Activated CD4-positive, alpha-beta T cell treated with anti-CD3 and anti-CD28 coated beads, Interleukin-2, amount 10 ng/mL, durations not matched to agents 24 days and 14 days (primary cell): ENCODE data around the gene MEPCE. TPM values are rescaled to one million over a fixed set of nuclear protein-coding genes. Genes with fewer than 3 reads are reported as not detected.
"Not testable (repeated sequence)": the region's sequence is repeated elsewhere in the genome, so short reads cannot be mapped to it uniquely, and the experiment has no call there.

ENCODE experiments used
- DNase-seq: peaks from one replicate; pipeline ENCODE4 v3.0.0; 2022
- H3K27ac Mint-ChIP-seq: one replicate; pipeline ENCODE4 v1.8.0; 2022; ENCODE audit warnings: mild to moderate bottlenecking, mixed read lengths
- H3K27me3 Mint-ChIP-seq: one replicate; pipeline ENCODE4 v1.8.0; 2022; ENCODE audit warnings: mixed read lengths
- H3K36me3 Mint-ChIP-seq: one replicate; pipeline ENCODE4 v1.8.0; 2022; ENCODE audit warnings: low read depth, mild to moderate bottlenecking, mixed read lengths
- H3K4me1 Mint-ChIP-seq: one replicate; pipeline ENCODE4 v1.8.0; 2021; ENCODE audit warnings: mixed read lengths
- H3K4me3 Mint-ChIP-seq: one replicate; pipeline ENCODE4 v1.8.0; 2022; ENCODE audit warnings: mild to moderate bottlenecking, moderate library complexity, mixed read lengths
- H3K9me3 Mint-ChIP-seq: one replicate; pipeline ENCODE4 v1.8.0; 2021; ENCODE audit warnings: mixed read lengths
- intact Hi-C: fragments of 100-400 bp; cut with micrococcal nuclease; formaldehyde crosslinking; loops from one replicate; pipeline ENCODE4 v1.15.1; 2023
- total RNA-seq: library from RNA; stranded (reverse); gene quantifications from 2 replicates; pipeline ENCODE4 v1.2.3, GENCODE V29; 2022

MEPCE gene
- total RNA-seq, 1 donor from 2014 or later, result 55.8 TPM

DNA sequence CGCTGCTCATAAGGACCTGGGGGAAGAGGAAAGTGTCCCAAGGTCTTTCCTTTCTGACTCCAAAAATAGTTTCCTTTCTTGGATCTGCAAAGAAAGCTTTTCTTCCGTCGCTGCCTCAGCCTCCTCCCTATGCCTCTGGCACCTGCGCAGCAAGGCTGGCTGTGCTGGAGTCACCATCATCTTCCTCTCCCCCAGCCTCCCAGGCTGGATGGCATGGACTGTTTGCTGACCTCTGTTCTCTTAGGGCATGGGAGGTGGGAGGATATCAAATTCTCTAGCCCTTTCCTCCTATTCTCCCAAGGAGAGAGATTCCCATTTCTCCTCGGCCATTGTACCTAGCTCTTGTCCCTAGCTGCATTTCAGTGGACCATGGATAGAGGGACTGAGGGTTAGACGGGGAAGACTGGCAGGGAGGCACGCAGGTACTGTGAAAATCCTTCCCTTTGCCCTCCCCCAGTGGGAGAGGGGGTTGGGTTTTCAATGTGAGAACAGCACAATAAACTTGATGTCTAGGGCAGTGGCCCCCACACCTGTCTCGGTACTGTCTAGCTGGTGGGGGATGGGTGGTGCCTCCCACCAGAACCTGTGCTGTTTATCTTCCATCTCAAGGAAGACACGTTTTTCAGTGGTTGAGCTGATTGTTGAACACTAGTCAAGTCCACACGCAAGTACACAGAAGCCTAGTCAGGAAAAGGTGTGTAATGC is 4.1 kb downstream of the MEPCE start:
- no peaks in the 10 kb centered on the region for H3K9me3 Mint-ChIP-seq
- DNase-seq, result no peak
- peak overlapping the region; percentile 90 for H3K4me3 Mint-ChIP-seq
- H3K4me1 Mint-ChIP-seq, result peaks cover 51% of the 10 kb centered on the region
- intact Hi-C loops, result loop anchor here (10.0 kb wide), 1 partner anchor 441 kb away; the partner anchor contains the start of gene SRRT
- peaks cover 55% of the 10 kb centered on the region for H3K36me3 Mint-ChIP-seq
- peaks cover 2% of the 10 kb centered on the region for H3K27me3 Mint-ChIP-seq
- peak overlapping the region; percentile 89 for H3K27ac Mint-ChIP-seq

DNA sequence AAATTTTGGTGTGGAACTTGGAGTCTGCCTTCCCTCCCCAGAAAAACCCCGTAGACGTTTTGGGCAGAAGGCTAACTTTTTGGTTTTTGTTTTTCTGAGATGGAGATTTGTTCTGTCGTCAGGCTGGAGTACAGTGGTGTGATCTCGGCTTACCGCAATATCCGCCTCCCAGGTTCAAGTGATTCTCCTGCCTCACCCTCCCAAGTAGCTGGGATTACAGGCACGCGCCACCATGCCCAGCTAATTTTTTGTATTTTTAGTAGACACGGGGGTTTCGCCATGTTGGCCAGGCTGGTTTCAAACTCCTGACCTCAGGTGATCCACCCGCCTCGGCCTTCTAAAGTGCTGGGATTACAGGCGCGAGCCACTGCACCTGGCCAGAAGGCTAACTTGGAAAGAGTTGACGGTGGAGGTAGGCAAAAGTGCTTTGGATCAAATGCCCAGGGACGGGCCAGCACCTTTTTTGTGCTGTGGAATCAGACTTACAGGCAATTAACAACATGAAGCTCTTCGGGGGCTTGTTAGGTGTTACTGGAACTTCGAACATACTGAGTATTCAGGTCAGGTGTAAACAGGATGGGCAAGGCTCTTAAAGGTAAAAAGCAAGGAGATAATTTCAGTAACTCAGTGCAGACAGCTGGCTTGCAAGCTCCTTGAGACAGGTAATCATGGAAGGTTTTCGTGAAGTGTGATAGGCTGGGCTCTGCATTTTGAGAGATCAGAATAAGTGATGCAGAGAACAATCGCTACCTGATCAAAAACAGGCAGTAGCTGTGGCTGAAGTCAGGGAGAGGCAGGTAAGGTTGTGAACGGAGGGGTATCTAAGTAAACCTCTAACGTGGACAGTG is 4.9 kb downstream of the MEPCE start:
- peaks cover 45% of the 10 kb centered on the region for H3K4me1 Mint-ChIP-seq
- H3K27ac Mint-ChIP-seq, result peak overlapping the region; percentile 89
- no peaks in the 10 kb centered on the region for H3K9me3 Mint-ChIP-seq
- H3K36me3 Mint-ChIP-seq, result peaks cover 50% of the 10 kb centered on the region
- H3K4me3 Mint-ChIP-seq, result peak overlapping the region; percentile 90
- peaks cover under 1% of the 10 kb centered on the region for H3K27me3 Mint-ChIP-seq
- intact Hi-C loops, result loop anchor here (10.0 kb wide), 1 partner anchor 440 kb away; the partner anchor contains the start of gene SRRT
- no peak for DNase-seq

DNA sequence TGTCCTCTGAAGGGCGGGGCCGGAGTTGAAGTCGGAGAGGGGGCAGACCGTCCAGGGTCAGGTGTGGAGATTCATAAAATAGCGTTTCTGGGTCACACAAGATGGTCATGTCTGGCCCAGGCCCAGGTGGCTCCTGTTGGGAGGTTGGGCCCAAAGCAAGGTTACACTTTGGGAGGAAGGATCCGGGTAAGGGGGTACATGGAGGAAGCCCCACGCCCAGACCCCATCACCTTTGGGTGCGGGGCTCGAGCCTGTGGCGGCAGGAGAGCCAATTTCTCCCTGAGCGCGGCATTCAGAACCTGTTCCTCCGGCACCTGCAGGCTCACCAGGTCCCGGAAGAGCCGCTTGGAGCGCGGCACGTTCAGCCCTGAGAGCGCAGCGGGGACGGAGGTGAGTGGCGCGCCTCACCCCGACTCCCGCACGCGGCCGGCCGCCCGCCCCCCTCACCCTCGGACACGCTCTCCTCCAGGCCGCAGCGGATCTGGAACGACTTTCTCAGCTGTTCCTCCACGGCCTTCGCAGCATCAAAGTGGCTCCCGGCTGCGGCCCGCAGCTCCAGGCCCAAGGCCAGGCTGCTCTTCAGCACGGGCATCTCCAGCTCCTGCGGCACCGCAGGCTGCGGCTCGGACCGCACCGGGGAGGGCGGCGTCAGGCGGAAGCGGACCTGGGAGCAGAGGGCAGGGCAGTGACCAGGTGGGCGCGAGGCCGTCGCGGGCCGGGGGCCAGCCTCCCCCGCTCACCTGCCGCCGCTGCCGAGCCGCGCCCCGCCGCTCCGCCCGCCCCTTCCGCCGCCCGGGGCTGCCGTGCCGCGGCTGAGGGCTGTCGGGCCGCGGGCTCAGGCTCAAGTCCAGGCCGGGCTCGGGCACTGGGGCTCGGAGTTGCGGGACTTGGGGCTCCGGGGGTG is 6.0 kb downstream of the MEPCE start:
- Mint-ChIP-seq H3K9me3 (no peaks in the 10 kb centered on the region), H3K4me3 (peak overlapping the region; percentile 90), H3K27ac (peak overlapping the region; percentile 89), H3K4me1 (peaks cover 41% of the 10 kb centered on the region), H3K27me3 (no peaks in the 10 kb centered on the region), H3K36me3 (peaks cover 44% of the 10 kb centered on the region)
- intact Hi-C loops, result loop anchor here (1.0 to 10.0 kb wide), 3 partner anchors 7 to 439 kb away; partner anchors contain the start of genes FBXO24, LRCH4, SRRT and ZCWPW1
- peak; percentile 85 for DNase-seq

DNA sequence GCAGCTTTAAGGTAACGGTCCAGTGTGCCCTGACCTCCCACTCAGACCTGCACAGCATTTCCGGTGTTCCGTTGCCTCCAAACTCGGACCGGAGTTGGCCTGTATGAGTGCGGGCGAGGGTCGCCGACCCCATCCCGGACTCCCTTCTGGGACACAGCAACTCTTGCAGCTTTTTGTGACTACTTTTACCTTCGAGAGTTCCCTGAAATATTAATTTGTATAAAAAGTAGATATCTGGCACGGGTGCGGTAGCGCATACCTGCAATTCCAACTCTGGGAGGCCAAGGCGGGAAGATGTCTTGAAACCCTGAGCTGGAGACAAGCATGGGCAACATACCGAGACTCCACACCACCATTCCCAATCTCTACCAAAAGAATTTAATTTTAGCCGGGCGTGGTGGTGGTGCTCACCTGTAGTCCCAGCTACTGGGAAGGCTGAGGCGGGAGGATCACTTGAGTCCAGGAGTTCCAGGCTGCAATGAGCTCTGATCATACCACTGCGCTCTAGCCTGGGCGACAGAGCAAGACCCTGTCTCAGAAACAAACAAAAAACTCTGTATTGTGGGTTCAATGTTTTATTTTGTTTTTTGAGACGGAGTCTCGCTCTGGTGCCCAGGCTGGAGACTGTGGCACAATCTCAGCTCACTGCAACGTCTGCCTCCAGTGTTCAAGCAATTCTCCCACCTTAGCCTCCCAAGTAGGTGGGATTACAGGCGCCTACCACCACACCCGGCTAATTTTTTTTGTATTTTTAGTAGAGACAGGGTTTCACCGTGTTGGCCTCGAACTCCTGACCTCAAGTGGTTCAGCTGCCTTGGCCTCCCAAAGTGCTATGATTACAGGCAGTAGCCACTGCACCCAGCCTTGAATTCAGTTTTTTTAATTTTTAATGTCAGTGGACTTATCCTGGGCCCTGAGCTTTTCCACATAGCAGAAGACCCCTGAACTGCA is 7.8 kb downstream of the MEPCE start:
- no peaks in the 10 kb centered on the region for H3K27me3 Mint-ChIP-seq
- DNase-seq, result no peak
- H3K4me1 Mint-ChIP-seq, result peaks cover 31% of the 10 kb centered on the region
- intact Hi-C loops, result loop anchor here (10.0 kb wide), 1 partner anchor 437 kb away; the partner anchor contains the start of gene SRRT
- H3K36me3 Mint-ChIP-seq, result peaks cover 35% of the 10 kb centered on the region
- H3K27ac Mint-ChIP-seq, result peak overlapping the region; percentile 8
- peak overlapping the region; percentile 86 for H3K4me3 Mint-ChIP-seq
- H3K9me3 Mint-ChIP-seq, result no peaks in the 10 kb centered on the region

DNA sequence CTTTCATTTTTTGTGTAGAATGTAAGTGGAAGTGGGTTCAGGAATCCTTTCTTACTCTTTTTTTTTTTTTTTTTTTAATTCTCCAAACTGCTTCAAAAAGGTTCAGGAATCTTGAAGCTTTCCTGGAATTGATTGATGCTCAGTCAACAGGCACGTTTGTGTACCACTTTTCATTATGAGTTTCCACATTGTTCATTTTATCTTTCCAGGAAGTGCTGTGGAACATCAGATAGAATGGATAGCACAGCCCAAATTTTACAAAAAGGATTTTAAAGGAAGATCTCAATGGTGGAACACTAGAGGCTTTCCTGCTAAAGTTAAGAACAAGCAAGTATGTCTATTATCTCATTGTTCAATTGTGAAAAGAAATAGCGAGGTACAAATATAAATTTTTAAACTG is 8.5 kb downstream of the MEPCE start:
- intact Hi-C loops, result loop anchor here (10.0 kb wide), 1 partner anchor 437 kb away; the partner anchor contains the start of gene SRRT
- Mint-ChIP-seq H3K4me1 (peaks cover 26% of the 10 kb centered on the region), H3K27me3 (no peaks in the 10 kb centered on the region), H3K4me3 (no peak overlapping the region), H3K9me3 (no peaks in the 10 kb centered on the region), H3K27ac (no peak overlapping the region), H3K36me3 (peaks cover 27% of the 10 kb centered on the region)
- no peak for DNase-seq

DNA sequence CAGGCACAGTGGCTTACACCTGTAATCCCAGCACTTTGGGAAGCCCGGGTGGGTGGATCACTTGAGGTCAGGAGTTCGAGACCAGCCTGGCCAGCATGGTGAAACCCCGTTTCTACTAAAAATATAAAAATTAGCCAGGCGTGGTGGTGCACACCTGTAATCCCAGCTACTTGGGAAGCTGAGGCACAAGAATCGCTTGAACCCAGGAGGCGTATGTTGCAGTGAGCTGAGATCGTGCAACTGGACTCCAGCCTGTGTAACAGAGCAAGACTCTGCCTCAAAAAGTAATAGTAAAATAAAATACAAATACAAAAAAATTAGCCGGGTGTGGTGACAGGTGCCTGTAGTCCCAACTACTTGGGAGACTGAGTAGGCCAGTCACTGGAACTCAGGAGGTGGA is 9.1 kb downstream of the MEPCE start:
- not testable (repeated sequence) for H3K4me3 Mint-ChIP-seq, DNase-seq, H3K27me3 Mint-ChIP-seq, H3K27ac Mint-ChIP-seq, H3K9me3 Mint-ChIP-seq
- Mint-ChIP-seq H3K36me3 (peaks cover 22% of the 10 kb centered on the region), H3K4me1 (peaks cover 22% of the 10 kb centered on the region)
- intact Hi-C loops, result loop anchor here (10.0 kb wide), 1 partner anchor 436 kb away; the partner anchor contains the start of gene SRRT

DNA sequence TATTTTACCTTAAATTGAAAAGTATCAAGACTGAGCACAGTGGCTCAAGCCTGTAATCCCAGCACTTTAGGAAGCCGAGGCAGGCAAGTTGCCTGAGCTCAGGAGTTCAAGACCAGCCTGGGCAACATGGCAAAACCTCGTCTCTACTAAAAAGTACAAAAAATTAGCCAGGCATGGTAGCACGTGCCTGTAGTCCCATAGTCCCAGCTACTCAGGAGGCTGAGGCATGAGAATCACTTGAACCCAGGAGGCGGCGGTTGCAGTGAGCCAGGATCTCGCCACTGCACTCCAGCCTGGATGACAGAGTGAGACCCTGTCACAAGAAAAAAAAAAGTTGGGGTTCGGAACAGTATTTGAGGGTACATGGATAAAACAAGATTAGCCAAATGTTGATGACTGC is 9.6 kb downstream of the MEPCE start:
- not testable (repeated sequence) for H3K4me3 Mint-ChIP-seq, DNase-seq, H3K27me3 Mint-ChIP-seq, H3K27ac Mint-ChIP-seq, H3K9me3 Mint-ChIP-seq
- H3K36me3 Mint-ChIP-seq, result peaks cover 17% of the 10 kb centered on the region
- intact Hi-C loops, result loop anchor here (10.0 kb wide), 1 partner anchor 436 kb away; the partner anchor contains the start of gene SRRT
- peaks cover 18% of the 10 kb centered on the region for H3K4me1 Mint-ChIP-seq

DNA sequence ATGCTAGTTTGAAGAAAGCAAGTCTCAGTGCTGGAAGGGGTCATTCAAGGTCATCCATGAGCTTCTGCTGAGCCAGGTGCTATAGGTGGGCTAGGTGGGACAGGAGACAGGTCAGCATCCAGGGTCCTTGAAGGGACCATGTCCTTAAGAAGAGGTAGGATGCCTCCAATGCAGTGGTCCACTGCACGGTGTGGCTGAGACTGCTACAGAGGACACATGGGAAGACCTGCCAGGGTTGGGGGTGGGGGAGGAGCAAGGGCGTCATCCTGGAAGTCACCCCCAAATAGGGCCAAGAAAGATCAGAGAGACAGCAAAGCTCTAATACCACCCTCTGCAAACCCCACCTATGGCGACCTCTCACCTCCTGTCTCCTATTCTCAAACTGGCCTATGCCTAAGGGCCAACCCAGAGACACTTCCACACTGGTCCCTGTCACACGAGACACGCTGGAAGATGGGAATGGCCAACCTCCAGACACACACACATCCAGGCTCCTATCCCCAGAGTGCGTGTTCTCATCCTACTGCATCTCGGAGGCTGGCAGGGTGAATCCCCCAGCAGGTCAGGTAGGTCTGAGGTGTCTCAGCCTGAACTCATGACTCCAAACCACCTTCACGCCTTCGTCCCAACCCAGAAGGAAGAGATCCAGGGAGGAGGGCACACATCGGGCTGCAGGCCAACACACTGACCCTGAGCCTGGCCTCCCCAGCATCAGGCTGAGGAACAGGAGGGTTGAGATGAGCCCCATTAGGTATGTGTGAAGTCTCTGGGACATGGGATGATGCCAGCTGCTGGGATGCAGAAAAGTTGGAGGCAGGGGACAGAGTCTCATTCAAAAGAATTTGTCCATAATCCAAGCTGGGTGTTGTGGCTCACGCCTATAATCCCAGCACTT is 12.3 kb downstream of the MEPCE start:
- H3K27me3 Mint-ChIP-seq, result no peaks in the 10 kb centered on the region
- DNase-seq, result no peak
- intact Hi-C loops, result no loop called here

DNA sequence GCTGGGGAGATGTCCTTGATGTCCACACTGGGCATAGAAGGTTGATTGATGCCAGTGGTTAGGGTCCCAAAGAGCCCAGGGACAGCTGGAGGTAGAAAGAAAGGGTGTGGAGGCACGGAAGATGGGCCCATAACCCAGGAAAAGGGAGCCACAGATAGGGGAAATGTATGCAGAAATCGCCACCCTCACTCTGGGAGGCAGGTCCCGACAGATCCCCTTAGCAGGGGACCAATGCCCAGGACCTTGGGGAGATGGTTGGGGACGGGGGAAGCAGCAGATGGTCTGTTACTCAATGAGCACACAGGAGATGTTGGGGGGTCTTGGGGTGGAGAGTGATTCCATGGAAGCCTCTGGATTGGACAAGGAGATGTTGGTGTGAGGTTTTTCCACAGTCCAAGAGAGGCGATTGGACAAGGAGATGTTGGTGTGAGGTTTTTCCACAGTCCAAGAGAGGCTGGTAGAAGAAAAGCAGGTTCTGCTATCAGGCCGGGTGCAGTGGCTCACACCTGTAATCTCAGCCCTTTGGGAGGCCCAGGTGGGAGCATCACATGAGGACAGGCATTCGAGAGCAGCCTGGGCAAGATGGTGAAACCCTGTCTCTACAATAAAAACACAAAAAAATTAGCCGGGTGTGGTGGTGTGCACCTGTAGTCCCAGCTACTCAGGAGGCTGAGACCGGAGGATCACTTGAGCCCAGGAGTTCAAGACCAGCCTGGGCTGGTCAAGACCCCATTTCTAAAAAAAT is 13.6 kb downstream of the MEPCE start:
- no peaks in the 10 kb centered on the region for H3K9me3 Mint-ChIP-seq
- DNase-seq, result no peak
- no peak overlapping the region for H3K4me3 Mint-ChIP-seq
- intact Hi-C loops, result no loop called here
- H3K27me3 Mint-ChIP-seq, result no peaks in the 10 kb centered on the region
- H3K36me3 Mint-ChIP-seq, result no peaks in the 10 kb centered on the region
- H3K4me1 Mint-ChIP-seq, result peaks cover 21% of the 10 kb centered on the region
- peak overlapping the region; percentile 67 for H3K27ac Mint-ChIP-seq

More for the DNA sequence above, 12.3 kb downstream of the MEPCE start:
- no peaks in the 10 kb centered on the region for H3K36me3 Mint-ChIP-seq
- H3K27ac Mint-ChIP-seq, result peak overlapping the region; percentile 13
- H3K4me1 Mint-ChIP-seq, result peaks cover 21% of the 10 kb centered on the region
- H3K9me3 Mint-ChIP-seq, result no peaks in the 10 kb centered on the region
- H3K4me3 Mint-ChIP-seq, result no peak overlapping the region

DNA sequence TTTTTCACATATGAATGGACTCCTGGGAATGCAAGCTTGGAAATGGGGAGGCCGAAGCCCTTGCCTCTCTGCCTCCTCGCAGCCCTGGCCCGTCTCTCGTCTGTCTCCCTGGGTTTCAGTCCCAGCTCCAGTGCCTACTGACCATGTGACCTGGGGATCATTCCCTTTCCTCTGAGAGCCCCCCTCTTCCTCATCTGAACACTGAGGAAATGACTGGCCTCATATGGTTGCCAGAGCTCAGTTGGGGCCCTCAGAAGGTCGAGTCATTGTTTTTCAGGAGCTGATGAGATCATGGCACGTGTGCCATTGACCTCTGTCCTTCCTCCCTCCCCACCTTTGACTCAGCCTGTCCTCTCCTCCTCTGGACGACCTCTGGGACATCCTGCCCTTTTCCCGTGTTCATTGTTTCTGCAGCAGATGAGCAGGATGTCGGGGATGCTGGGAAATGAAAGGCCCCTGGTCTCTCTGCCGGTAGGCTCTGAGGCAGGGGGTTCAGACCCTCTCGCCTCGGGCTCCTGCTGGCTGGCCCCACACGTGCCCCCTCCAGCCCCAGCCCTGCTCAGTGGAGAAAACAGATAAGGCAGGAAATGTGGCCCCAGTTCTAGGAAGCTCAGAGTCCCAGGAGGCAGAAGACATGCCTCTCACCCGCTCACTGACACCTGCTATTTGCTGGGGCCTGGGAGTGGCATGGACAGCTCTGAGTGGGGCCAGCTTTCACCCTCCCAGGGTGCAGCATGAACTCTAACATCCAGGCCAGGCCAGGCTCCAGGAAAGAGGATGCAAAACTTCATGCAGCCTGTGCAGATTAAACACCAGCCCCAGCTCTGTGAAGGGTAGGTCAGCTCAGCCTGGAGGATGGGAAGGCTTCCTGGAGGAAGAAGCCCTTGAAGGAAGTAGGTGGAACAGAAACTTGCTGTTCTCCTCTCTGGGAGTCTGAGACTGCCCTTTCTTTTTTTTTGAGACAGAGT is 15.0 kb downstream of the MEPCE start:
- peak overlapping the region; percentile 88 for H3K27ac Mint-ChIP-seq
- H3K9me3 Mint-ChIP-seq, result no peaks in the 10 kb centered on the region
- intact Hi-C loops, result no loop called here
- no peaks in the 10 kb centered on the region for H3K36me3 Mint-ChIP-seq
- H3K4me1 Mint-ChIP-seq, result peaks cover 21% of the 10 kb centered on the region
- peak overlapping the region; percentile 8 for H3K4me3 Mint-ChIP-seq
- peak; percentile 64 for DNase-seq
- no peaks in the 10 kb centered on the region for H3K27me3 Mint-ChIP-seq
